ENCODE results near the gene ANAPC4. TPM values are rescaled to one million over a fixed set of nuclear protein-coding genes. Genes with fewer than 3 reads are reported as not detected.
A peak's percentile ranks its signal among the peaks of the same experiment; 100 is the strongest.

Gene ANAPC4
- total and polyA plus RNA-seq, 2 of the 4 experiments (the other 2 are of a cell fraction) = 12.4 to 18.3 TPM

DNA sequence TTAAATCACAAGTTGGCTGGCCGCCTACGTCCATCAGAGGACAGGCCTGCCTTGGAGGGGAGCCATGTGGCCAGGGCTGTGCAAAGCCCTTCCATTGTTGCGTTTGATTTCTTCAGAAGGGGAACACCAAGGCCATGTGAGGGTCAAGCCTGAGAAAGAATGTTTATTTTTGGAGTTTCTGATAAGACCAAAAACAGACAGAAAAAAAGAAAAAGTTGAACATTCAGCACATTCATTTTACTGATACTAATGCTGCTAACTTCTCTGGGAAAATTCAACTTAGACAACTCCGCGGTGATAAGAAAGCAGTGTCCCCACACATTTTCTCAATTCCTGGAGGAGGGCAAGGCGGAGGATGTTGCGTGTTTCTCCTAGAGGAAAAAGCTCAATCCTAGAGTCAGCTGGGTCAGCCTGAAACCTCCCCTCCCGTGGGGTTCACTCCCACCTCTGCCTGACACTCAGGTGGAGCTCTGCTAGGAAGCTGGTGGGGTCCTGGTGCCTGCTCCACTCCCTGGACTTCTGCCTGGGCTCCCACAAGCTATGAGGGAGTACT, 63.5 kb downstream of the ANAPC4 start:
- DNase-seq = no peak
- no peak overlapping the region for H2AK9ac ChIP-seq (replicated peaks; ENCODE audit: low read depth, low read length, poor library complexity)
- H3K36me3 ChIP-seq (ENCODE audit: control insufficient read depth, insufficient read depth, low read length) = no peaks in the 10 kb centered on the region
- no peaks in the 10 kb centered on the region for H3K9me3 ChIP-seq (ENCODE audit: control insufficient read depth, insufficient read depth, low read length)
- H3K14ac ChIP-seq (replicated peaks; ENCODE audit: low read depth, low read length) = no peak overlapping the region
- CTCF ChIA-PET = interaction anchor here (0.7 to 5.2 kb wide), 8 partner anchors 8 to 355 kb away, joined by 3 to 66 read pairs (median 4); no protein-coding TSS in a partner anchor
- TF ChIP-seq MXI1 (IDR thresholded peaks at IDR 0.05; ENCODE audit: borderline replicate concordance, low read depth, low read length) (no peak), MAFK (IDR thresholded peaks at IDR 0.05; ENCODE audit: low read depth, low read length) (no peak), MAZ (IDR thresholded peaks at IDR 0.05; ENCODE audit: borderline replicate concordance, low read depth, low read length) (no peak)
- intact Hi-C loops (cut with micrococcal nuclease) (loop anchor here (1.0 to 10.0 kb wide), 3 partner anchors 328 to 544 kb away; partner anchors contain the start of gene SEL1L3), in situ Hi-C loops (cut with MboI; ENCODE audit: low sequenced_read_pairs) (loop anchor here (5.0 kb wide), 1 partner anchor 322 kb away; no protein-coding TSS in a partner anchor), dilution Hi-C loops (cut with HindIII; ENCODE audit: low sequenced_read_pairs, unreplicated experiment) (no loop called here)
- H3K18ac ChIP-seq (ENCODE audit: low read depth, low read length) = no peak overlapping the region
- no peak overlapping the region for H3K4ac ChIP-seq (ENCODE audit: low read depth, low read length)
- H3K4me2 ChIP-seq (ENCODE audit: low read depth, low read length) = no peak overlapping the region
- no peak overlapping the region for H4K91ac ChIP-seq (ENCODE audit: insufficient read depth, low read depth, low read length)
- H2BK15ac ChIP-seq (ENCODE audit: low read depth, low read length) = no peak overlapping the region
- no peak overlapping the region for H3K27ac ChIP-seq (ENCODE audit: insufficient read depth, low read length)
- H2BK20ac ChIP-seq (ENCODE audit: low read depth, low read length) = no peak overlapping the region
- no peak overlapping the region for H2BK5ac ChIP-seq (ENCODE audit: low read depth, low read length, poor library complexity, severe bottlenecking)
- no peak overlapping the region for H3K4me3 ChIP-seq (ENCODE audit: insufficient read depth, low read depth, low read length)
- no peaks in the 10 kb centered on the region for H3K9me1 ChIP-seq (ENCODE audit: insufficient read depth, low read length)
- H2BK120ac ChIP-seq (ENCODE audit: low read depth, low read length) = no peak overlapping the region
- H4K5ac ChIP-seq (ENCODE audit: low read depth, low read length) = no peak overlapping the region
- POLR2A ChIA-PET (ENCODE audit: unreplicated experiment) = no interaction called here
- no peak for ATAC-seq (ENCODE audit: low read depth)
- no CpG with 5 or more reads among the region's 8 CpGs for WGBS, 2 experiments (ENCODE audit: extremely low coverage in 2 of 2, insufficient read length in 1 of 2)
- no TSS peak for BruUV-seq (replicated peaks)
- H3K9ac ChIP-seq (ENCODE audit: low read depth, low read length) = no peak overlapping the region
- peak overlapping the region; percentile 2 for H2AFZ ChIP-seq (replicated peaks; ENCODE audit: low read length, poor library complexity)
- H4K8ac ChIP-seq (ENCODE audit: low read depth in 2 of 2, low read length in 2 of 2) = no peak overlapping the region
- H3K56ac ChIP-seq (ENCODE audit: extremely low read depth, insufficient read depth, low read length) = no peak overlapping the region
- H3K79me1 ChIP-seq (ENCODE audit: low read depth in 1 of 2, low read length in 2 of 2) = no peaks in the 10 kb centered on the region
- no peak overlapping the region for H2AK5ac ChIP-seq (ENCODE audit: low read depth, low read length)
- H3K23ac ChIP-seq (ENCODE audit: low read depth, low read length) = no peak overlapping the region
- no peaks in the 10 kb centered on the region for H4K20me1 ChIP-seq (ENCODE audit: insufficient read depth, low read length)
- peaks cover 9% of the 10 kb centered on the region for H3K27me3 ChIP-seq (ENCODE audit: control insufficient read depth, insufficient read depth, low read length)
- H3K4me1 ChIP-seq (ENCODE audit: control insufficient read depth, insufficient read depth, low read length) = no peaks in the 10 kb centered on the region
